Measurements from ENCODE around the gene OSBPL1A.

OSBPL1A gene

GRCh38 chr18:24230766-24231165 is 166.9 kb downstream of the OSBPL1A start:
- no peak for TF ChIP-seq CTCF (IDR thresholded peaks at IDR 0.05; ENCODE audit: insufficient read depth, missing control alignments)
- DNase-seq (ENCODE audit: insufficient read length, low spot score) (no peak), FAIRE-seq (no peak)

- no peak for FAIRE-seq
- DNase-seq (ENCODE audit: insufficient read length, low spot score): no peak
These were observed 169.0 kb downstream of the OSBPL1A start for GRCh38 chr18:24228667-24229041.

GRCh38 chr18:24227977-24228666 is 169.5 kb downstream of the OSBPL1A start:
- no peak for TF ChIP-seq CTCF (IDR thresholded peaks at IDR 0.05; ENCODE audit: insufficient read depth, missing control alignments)
- FAIRE-seq (no peak), DNase-seq (ENCODE audit: insufficient read length, low spot score) (no peak)

More at GRCh38 chr18:24228667-24229041, 169.0 kb downstream of the OSBPL1A start:
- no peak for TF ChIP-seq CTCF (IDR thresholded peaks at IDR 0.05; ENCODE audit: insufficient read depth, missing control alignments)

GRCh38 chr18:24220318-24220688 is 177.3 kb downstream of the OSBPL1A start:
- DNase-seq (ENCODE audit: insufficient read length, low spot score) (no peak), FAIRE-seq (no peak)
- TF ChIP-seq CTCF (IDR thresholded peaks at IDR 0.05; ENCODE audit: insufficient read depth, missing control alignments): no peak

- no peak for TF ChIP-seq CTCF (IDR thresholded peaks at IDR 0.05; ENCODE audit: insufficient read depth, missing control alignments)
- FAIRE-seq (no peak), DNase-seq (ENCODE audit: insufficient read length, low spot score) (no peak)
These were observed 177.9 kb downstream of the OSBPL1A start for GRCh38 chr18:24219561-24220317.

GRCh38 chr18:24214913-24215312 is 182.7 kb downstream of the OSBPL1A start:
- DNase-seq (ENCODE audit: insufficient read length, low spot score) (no peak), FAIRE-seq (no peak)
- TF ChIP-seq CTCF (IDR thresholded peaks at IDR 0.05; ENCODE audit: insufficient read depth, missing control alignments): no peak

GRCh38 chr18:24214144-24214543 is 183.5 kb downstream of the OSBPL1A start:
- peak; percentile 96 for FAIRE-seq
- DNase-seq (ENCODE audit: insufficient read length, low spot score): no peak

More at GRCh38 chr18:24214144-24214543, 183.5 kb downstream of the OSBPL1A start:
- TF ChIP-seq CTCF (IDR thresholded peaks at IDR 0.05; ENCODE audit: insufficient read depth, missing control alignments): no peak
